GM10266 (cell line): ENCODE data around the gene LPP.
A peak's percentile ranks its signal among the peaks of the same experiment; 100 is the strongest.

Experiments used
- DNase-seq: peaks from one replicate; pipeline ENCODE4 v3.0.0; 2012; ENCODE audit errors: extremely low spot score
- CTCF ChIP-seq: IDR thresholded peaks from 2 replicates; pipeline ENCODE4 v1.5.1; 2012; ENCODE audit warnings: mild to moderate bottlenecking, low read depth; ENCODE audit not compliant: control insufficient read depth, insufficient read depth; ENCODE audit errors: missing control alignments

LPP gene

DNA sequence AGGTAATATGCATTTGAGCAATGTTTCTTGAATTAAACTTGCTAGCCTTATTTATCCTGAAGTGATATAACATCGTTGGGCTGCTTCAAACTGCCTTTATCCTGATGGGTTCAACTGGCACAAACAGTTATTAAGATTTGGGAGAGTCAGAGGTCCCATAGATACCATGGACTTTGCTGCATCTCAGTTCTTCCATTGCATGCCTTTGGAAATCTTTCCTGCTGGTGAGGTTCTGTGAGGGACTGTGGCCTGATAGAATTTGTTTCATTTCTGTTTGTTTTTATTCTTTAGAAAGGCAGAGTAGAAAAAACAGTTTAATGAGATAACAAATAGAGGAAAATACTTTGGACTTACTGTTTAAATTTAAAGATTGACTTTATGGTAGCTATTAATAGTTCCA is 508.3 kb downstream of the LPP start:
- no peak for DNase-seq
- TF ChIP-seq CTCF, result no peak

- no peak for TF ChIP-seq CTCF
- DNase-seq, result no peak
These were observed 508.8 kb downstream of the LPP start for GRCh38 chr3:188662795-188663194.

- no peak for DNase-seq
- no peak for TF ChIP-seq CTCF
These were observed 509.9 kb downstream of the LPP start for GRCh38 chr3:188663839-188664238.

DNA sequence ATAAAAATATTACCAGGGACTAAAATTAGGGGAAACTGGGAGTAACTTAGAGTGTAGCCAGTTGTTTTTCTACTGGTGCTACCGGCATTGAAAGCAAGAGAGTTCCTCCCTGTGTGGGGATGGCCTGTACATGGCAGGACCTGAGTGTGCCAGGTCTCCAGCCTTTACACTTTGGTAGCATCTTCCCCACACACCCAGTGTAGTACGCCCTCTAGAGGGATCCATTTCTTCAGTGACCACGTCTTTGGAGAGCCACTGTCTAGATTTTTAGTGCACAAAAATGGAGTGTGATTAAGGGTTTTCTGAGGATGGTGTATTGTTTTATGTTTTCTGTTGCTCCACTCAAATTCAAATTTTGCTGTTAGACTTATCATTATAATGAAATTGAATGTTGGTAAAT is 510.8 kb downstream of the LPP start:
- peak; percentile 18 for DNase-seq
- peak; percentile 36 for TF ChIP-seq CTCF

DNA sequence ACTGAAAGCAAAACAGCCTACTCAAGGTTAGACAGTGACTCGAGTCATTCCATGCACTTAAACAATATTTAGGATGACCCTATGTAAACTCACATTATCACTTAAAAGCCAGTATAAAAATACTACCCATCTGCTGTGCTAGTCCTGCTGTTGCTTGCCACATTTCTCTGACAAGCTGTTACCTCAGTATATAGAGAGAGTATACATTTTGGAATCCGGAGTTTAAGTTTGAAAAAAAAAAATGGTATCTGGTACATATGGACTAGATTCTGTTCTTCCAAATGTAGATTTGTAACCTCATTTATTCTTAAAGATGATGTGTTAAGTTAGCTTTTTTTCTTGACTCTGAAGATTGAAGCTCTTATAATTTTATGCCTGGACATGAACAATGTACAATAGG is 514.0 kb downstream of the LPP start:
- DNase-seq, result no peak
- TF ChIP-seq CTCF, result no peak

DNA sequence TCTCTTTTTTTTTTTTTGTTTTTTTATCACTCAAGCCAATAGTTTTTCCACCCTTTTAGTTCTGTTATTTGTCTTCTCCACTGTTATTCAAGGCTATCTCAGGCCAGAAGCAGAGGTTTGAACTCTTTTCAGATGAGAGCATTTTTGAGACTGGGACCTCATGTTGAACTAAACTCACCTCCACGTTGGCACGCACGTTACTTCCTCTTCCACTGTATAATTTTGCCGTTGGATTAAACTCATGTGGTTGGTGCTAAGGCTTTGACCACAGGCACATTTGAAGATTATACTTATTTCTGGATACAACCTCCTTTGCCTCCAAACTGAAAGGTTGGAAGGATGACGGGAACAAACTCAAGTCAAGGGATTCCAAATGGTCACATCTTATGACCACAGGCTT is 516.5 kb downstream of the LPP start:
- DNase-seq, result no peak
- no peak for TF ChIP-seq CTCF

GRCh38 chr3:188671971-188672370 is 518.0 kb downstream of the LPP start:
- TF ChIP-seq CTCF, result no peak
- DNase-seq, result no peak

- no peak for TF ChIP-seq CTCF
- no peak for DNase-seq
These were observed 518.9 kb downstream of the LPP start for GRCh38 chr3:188672840-188673239.
